Mesenchymal stem cell (in vitro differentiated cells and primary cell): Measurements from ENCODE around the gene IGBP1.

Experiments
- DNase-seq: peaks from one replicate; pipeline ENCODE4 v3.0.0-alpha.2; 2013
- H2AFZ ChIP-seq: one replicate; pipeline ENCODE4 v1.6.1; 2013; ENCODE audit warnings: low read depth, mild to moderate bottlenecking, control low read depth, inconsistent platforms, low read length, moderate library complexity
- H2AK5ac ChIP-seq: 2 replicates; pipeline ENCODE4 v1.6.1; 2013; ENCODE audit warnings: low read length, moderate library complexity, mild to moderate bottlenecking, inconsistent platforms; ENCODE audit not compliant: severe bottlenecking
- H2BK120ac ChIP-seq: one replicate; pipeline ENCODE4 v1.6.1; 2013; ENCODE audit warnings: low read depth, mild to moderate bottlenecking, inconsistent platforms, low read length, moderate library complexity
- H2BK12ac ChIP-seq, 2 experiments: one replicate each; pipeline ENCODE4 v1.6.1; 2013; ENCODE audit warnings: inconsistent platforms in 2 of 2, low read length in 2 of 2, mild to moderate bottlenecking in 2 of 2, moderate library complexity in 2 of 2, control low read depth in 1 of 2
- H2BK15ac ChIP-seq: one replicate; pipeline ENCODE4 v1.6.1; 2013; ENCODE audit warnings: mild to moderate bottlenecking, low read depth, inconsistent platforms; ENCODE audit not compliant: poor library complexity, severe bottlenecking
- H2BK5ac ChIP-seq: 2 replicates; pipeline ENCODE4 v1.6.1; 2013; ENCODE audit warnings: low read depth, mild to moderate bottlenecking, low read length, control low read depth, inconsistent platforms; ENCODE audit not compliant: poor library complexity, severe bottlenecking
- H3K14ac ChIP-seq, 2 experiments: one replicate each; pipeline ENCODE4 v1.6.1; 2013; ENCODE audit warnings: inconsistent platforms in 2 of 2, low read length in 2 of 2, control low read depth in 1 of 2, mild to moderate bottlenecking in 1 of 2, moderate library complexity in 1 of 2
- H3K18ac ChIP-seq, 2 experiments: one replicate each; pipeline ENCODE4 v1.6.1; 2013; ENCODE audit warnings: inconsistent platforms in 2 of 2, low read length in 2 of 2, control low read depth in 1 of 2, low read depth in 1 of 2, mild to moderate bottlenecking in 1 of 2
- H3K23ac ChIP-seq, 2 experiments: one replicate each; pipeline ENCODE4 v1.6.1; 2013; ENCODE audit warnings: inconsistent platforms in 2 of 2, low read length in 2 of 2, mild to moderate bottlenecking in 2 of 2, moderate library complexity in 2 of 2, control low read depth in 1 of 2
- H3K27ac ChIP-seq: 2 replicates; pipeline ENCODE4 v1.5.1; 2013; ENCODE audit warnings: mild to moderate bottlenecking, moderate library complexity, low read length, control low read depth, inconsistent platforms; ENCODE audit not compliant: poor library complexity, severe bottlenecking
- H3K27me3 ChIP-seq, 2 experiments: 2 replicates each; pipeline versions ENCODE4 v1.6.1 to v1.7.0; 2013; ENCODE audit warnings: low read length in 2 of 2, mild to moderate bottlenecking in 2 of 2, moderate library complexity in 2 of 2, control low read depth in 1 of 2, inconsistent platforms in 1 of 2; ENCODE audit not compliant: control insufficient read depth in 1 of 2, insufficient read depth in 1 of 2
- H3K36me3 ChIP-seq, 2 experiments: 2 replicates each; pipeline versions ENCODE4 v1.6.1 to v1.7.0; 2013; ENCODE audit warnings: low read length in 2 of 2, control low read depth in 1 of 2, inconsistent platforms in 1 of 2, low read depth in 1 of 2, mild to moderate bottlenecking in 1 of 2; ENCODE audit not compliant: insufficient read depth in 2 of 2, control insufficient read depth in 1 of 2
- H3K4ac ChIP-seq, 2 experiments: one replicate each; pipeline ENCODE4 v1.6.1; 2013; ENCODE audit warnings: inconsistent platforms in 2 of 2, low read length in 2 of 2, mild to moderate bottlenecking in 2 of 2, moderate library complexity in 2 of 2, control low read depth in 1 of 2, low read depth in 1 of 2
- H3K4me1 ChIP-seq: 2 replicates; pipeline ENCODE4 v1.6.1; 2013; ENCODE audit warnings: low read depth, low read length, control low read depth; ENCODE audit not compliant: control insufficient read depth, insufficient read depth
- H3K4me2 ChIP-seq: 2 replicates; pipeline ENCODE4 v1.6.1; 2013; ENCODE audit warnings: low read length, mild to moderate bottlenecking, inconsistent platforms; ENCODE audit not compliant: poor library complexity, severe bottlenecking
- H3K4me3 ChIP-seq, 2 experiments: 2 replicates each; pipeline versions ENCODE4 v1.5.1 to v1.7.0; 2013; ENCODE audit warnings: low read length in 2 of 2, mild to moderate bottlenecking in 2 of 2, control low read depth in 1 of 2, low read depth in 1 of 2; ENCODE audit not compliant: insufficient read depth in 1 of 2
- H3K79me1 ChIP-seq: replicated peaks from 2 replicates; pipeline ENCODE4 v1.6.1; 2013; ENCODE audit warnings: mild to moderate bottlenecking, control low read depth, low read length, inconsistent platforms; ENCODE audit not compliant: poor library complexity, severe bottlenecking
- H3K9ac ChIP-seq: 2 replicates; pipeline ENCODE4 v1.7.0; 2013; ENCODE audit warnings: mild to moderate bottlenecking, low read length, moderate library complexity
- H3K9me3 ChIP-seq: 2 replicates; pipeline ENCODE4 v1.7.0; 2013; ENCODE audit warnings: mild to moderate bottlenecking, low read length; ENCODE audit not compliant: control insufficient read depth
- H4K8ac ChIP-seq: one replicate; pipeline ENCODE4 v1.6.1; 2013; ENCODE audit warnings: inconsistent platforms, mild to moderate bottlenecking, low read length, moderate library complexity
- H4K91ac ChIP-seq: one replicate; pipeline ENCODE4 v1.6.1; 2013; ENCODE audit warnings: mild to moderate bottlenecking, low read length, inconsistent platforms
- WGBS: methylation state at CpG from one replicate; pipeline ENCODE4 v1.1.7; 2013; ENCODE audit warnings: mixed read lengths; 5-methylcytosine and 5-hydroxymethylcytosine counted together

Gene IGBP1

GRCh38 chrX:70174754-70175153, 41.5 kb downstream of the IGBP1 start:
- no peak overlapping the region for H2AFZ ChIP-seq
- H2BK12ac ChIP-seq = no peak overlapping the region
- H3K14ac ChIP-seq = no peak overlapping the region
- H2AK5ac ChIP-seq = peak overlapping the region; percentile 48
- H3K9me3 ChIP-seq = no peaks in the 10 kb centered on the region
- no peaks in the 10 kb centered on the region for H3K79me1 ChIP-seq
- peak overlapping the region; percentile 82 for H3K9ac ChIP-seq
- no peak overlapping the region for H4K91ac ChIP-seq
- no CpG with 5 or more reads among the region's 4 CpGs for WGBS
- H3K4me3 ChIP-seq = peak overlapping the region in 1 of 2 experiments; percentile 52
- H3K4me2 ChIP-seq = no peak overlapping the region
- H4K8ac ChIP-seq = no peak overlapping the region
- peaks cover 0 to 15% of the 10 kb centered on the region in 2 experiments for H3K27me3 ChIP-seq
- H2BK120ac ChIP-seq = no peak overlapping the region
- no peak overlapping the region for H2BK15ac ChIP-seq
- no peak for DNase-seq
- no peak overlapping the region for H2BK5ac ChIP-seq
- H3K18ac ChIP-seq = no peak overlapping the region
- H3K36me3 ChIP-seq = no peaks in the 10 kb centered on the region
- peaks cover 3% of the 10 kb centered on the region for H3K4me1 ChIP-seq
- peak overlapping the region; percentile 37 for H3K27ac ChIP-seq
- H3K23ac ChIP-seq = no peak overlapping the region
- no peak overlapping the region for H3K4ac ChIP-seq

GRCh38 chrX:70175338-70175737, 42.1 kb downstream of the IGBP1 start:
- Histone ChIP-seq H2BK5ac (no peak overlapping the region), H3K14ac (no peak overlapping the region), H3K4me2 (no peak overlapping the region), H3K9me3 (no peaks in the 10 kb centered on the region), H4K8ac (no peak overlapping the region), H4K91ac (no peak overlapping the region), H3K27me3 (peaks cover 0 to 15% of the 10 kb centered on the region in 2 experiments), H2AFZ (no peak overlapping the region), H3K4me1 (peaks cover 3% of the 10 kb centered on the region), H3K23ac (no peak overlapping the region), H2BK12ac (no peak overlapping the region), H2BK15ac (no peak overlapping the region), H3K4ac (no peak overlapping the region), H3K9ac (peak overlapping the region; percentile 82), H2AK5ac (no peak overlapping the region), H3K18ac (no peak overlapping the region), H3K36me3 (no peaks in the 10 kb centered on the region), H3K4me3 (no peak overlapping the region), H3K27ac (no peak overlapping the region), H2BK120ac (no peak overlapping the region), H3K79me1 (no peaks in the 10 kb centered on the region)
- WGBS = 89% methylated on average over 3 of the region's 7 CpGs
- no peak for DNase-seq

GRCh38 chrX:70176938-70177533, 43.8 kb downstream of the IGBP1 start, which contains the start of gene DGAT2L6:
TSS of gene DGAT2L6 (plus strand) at chrX:70177483. CDS start at chrX:70177583, 100 bp downstream.
- H3K27ac ChIP-seq = no peak within 1 kb of the TSS
- H4K91ac ChIP-seq = no peak within 1 kb of the TSS
- no peak within 1 kb of the TSS for H2BK120ac ChIP-seq
- H2AFZ ChIP-seq = no peak within 1 kb of the TSS
- no peak within 1 kb of the TSS for H2BK5ac ChIP-seq
- peaks cover 3% of the 10 kb centered on the region for H3K4me1 ChIP-seq
- no peaks in the 10 kb centered on the region for H3K9me3 ChIP-seq
- no peak within 1 kb of the TSS for H3K14ac ChIP-seq
- H2BK15ac ChIP-seq = no peak within 1 kb of the TSS
- H3K4me2 ChIP-seq = no peak within 1 kb of the TSS
- no peaks in the 10 kb centered on the region for H3K79me1 ChIP-seq
- peaks cover 0 to 21% of the 10 kb centered on the region in 2 experiments for H3K27me3 ChIP-seq
- no peak within 1 kb of the TSS for H3K4ac ChIP-seq
- H3K23ac ChIP-seq = no peak within 1 kb of the TSS
- H3K4me3 ChIP-seq = no peak within 1 kb of the TSS
- no peak within 1 kb of the TSS for H4K8ac ChIP-seq
- H3K9ac ChIP-seq = no peak within 1 kb of the TSS
- no peaks in the 10 kb centered on the region for H3K36me3 ChIP-seq
- no peak for DNase-seq
- no peak within 1 kb of the TSS for H3K18ac ChIP-seq
- no peak within 1 kb of the TSS for H2BK12ac ChIP-seq
- WGBS = 91% methylated on average over 2 of the region's 7 CpGs
- H2AK5ac ChIP-seq = no peak within 1 kb of the TSS

- H2AFZ ChIP-seq = no peak overlapping the region
- H4K91ac ChIP-seq = no peak overlapping the region
- DNase-seq = no peak
- no peak overlapping the region for H2BK120ac ChIP-seq
- no peak overlapping the region for H3K23ac ChIP-seq
- no peak overlapping the region for H3K18ac ChIP-seq
- H3K79me1 ChIP-seq = no peaks in the 10 kb centered on the region
- H2BK15ac ChIP-seq = no peak overlapping the region
- H3K4me1 ChIP-seq = no peaks in the 10 kb centered on the region
- H3K9ac ChIP-seq = no peak overlapping the region
- H2BK12ac ChIP-seq = no peak overlapping the region
- H3K14ac ChIP-seq = no peak overlapping the region
- H3K9me3 ChIP-seq = no peaks in the 10 kb centered on the region
- no peak overlapping the region for H3K4ac ChIP-seq
- WGBS = 79% methylated on average over 5 of the region's 5 CpGs
- H4K8ac ChIP-seq = no peak overlapping the region
- H2BK5ac ChIP-seq = no peak overlapping the region
- no peak overlapping the region for H3K27ac ChIP-seq
- H3K4me2 ChIP-seq = no peak overlapping the region
- no peak overlapping the region for H3K4me3 ChIP-seq
- H2AK5ac ChIP-seq = no peak overlapping the region
- H3K27me3 ChIP-seq = peaks cover 0 to 27% of the 10 kb centered on the region in 2 experiments
- H3K36me3 ChIP-seq = no peaks in the 10 kb centered on the region
These were observed 49.8 kb downstream of the IGBP1 start for GRCh38 chrX:70183091-70183490.
